ENCODE data around the gene ASF1B.

ASF1B gene

GRCh38 chr19:14160017-14160703 is 23.8 kb upstream of the ASF1B start:
- TF ChIP-seq, protein P1, sequence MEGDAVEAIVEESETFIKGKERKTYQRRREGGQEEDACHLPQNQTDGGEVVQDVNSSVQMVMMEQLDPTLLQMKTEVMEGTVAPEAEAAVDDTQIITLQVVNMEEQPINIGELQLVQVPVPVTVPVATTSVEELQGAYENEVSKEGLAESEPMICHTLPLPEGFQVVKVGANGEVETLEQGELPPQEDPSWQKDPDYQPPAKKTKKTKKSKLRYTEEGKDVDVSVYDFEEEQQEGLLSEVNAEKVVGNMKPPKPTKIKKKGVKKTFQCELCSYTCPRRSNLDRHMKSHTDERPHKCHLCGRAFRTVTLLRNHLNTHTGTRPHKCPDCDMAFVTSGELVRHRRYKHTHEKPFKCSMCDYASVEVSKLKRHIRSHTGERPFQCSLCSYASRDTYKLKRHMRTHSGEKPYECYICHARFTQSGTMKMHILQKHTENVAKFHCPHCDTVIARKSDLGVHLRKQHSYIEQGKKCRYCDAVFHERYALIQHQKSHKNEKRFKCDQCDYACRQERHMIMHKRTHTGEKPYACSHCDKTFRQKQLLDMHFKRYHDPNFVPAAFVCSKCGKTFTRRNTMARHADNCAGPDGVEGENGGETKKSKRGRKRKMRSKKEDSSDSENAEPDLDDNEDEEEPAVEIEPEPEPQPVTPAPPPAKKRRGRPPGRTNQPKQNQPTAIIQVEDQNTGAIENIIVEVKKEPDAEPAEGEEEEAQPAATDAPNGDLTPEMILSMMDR (IDR thresholded peaks at IDR 0.05; ENCODE audit: low read depth, low read length, missing control alignments) = no peak
- DNase-seq (ENCODE audit: extremely low read depth, low read depth) = no peak
- no peak overlapping the region for H3K4me3 ChIP-seq (replicated peaks; ENCODE audit: low read depth, low read length)

DNA sequence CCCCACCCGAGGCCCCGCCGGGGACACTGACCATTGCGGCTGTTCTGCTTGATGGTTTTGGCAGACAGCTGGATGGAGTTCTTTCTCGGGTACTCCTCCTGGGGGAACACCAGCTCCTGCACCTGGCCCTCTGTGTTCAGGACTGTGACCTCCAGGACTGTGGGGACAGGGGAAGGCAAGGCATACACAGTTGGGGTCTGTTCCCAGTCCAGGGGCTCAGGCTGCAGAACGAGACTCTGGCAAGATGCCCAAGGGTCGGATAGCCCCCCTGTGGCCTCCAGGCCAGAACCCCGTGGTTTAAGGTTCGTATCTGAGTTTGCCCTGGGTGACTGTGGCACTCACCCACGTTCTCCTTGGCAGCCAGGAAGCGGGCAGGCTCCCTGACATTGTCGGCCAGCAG is 22.7 kb upstream of the ASF1B start:
- TF ChIP-seq, protein P1 (IDR thresholded peaks at IDR 0.05; ENCODE audit: low read depth, low read length, missing control alignments) = no peak
- no peak overlapping the region for H3K4me3 ChIP-seq (replicated peaks; ENCODE audit: low read depth, low read length)
- no peak for DNase-seq (ENCODE audit: extremely low read depth, low read depth)

- DNase-seq (ENCODE audit: extremely low read depth, low read depth) = no peak
- no peak overlapping the region for H3K4me3 ChIP-seq (replicated peaks; ENCODE audit: low read depth, low read length)
- TF ChIP-seq, protein P1 (IDR thresholded peaks at IDR 0.05; ENCODE audit: low read depth, low read length, missing control alignments) = no peak
Observed at GRCh38 chr19:14158276-14159023, 22.1 kb upstream of the ASF1B start.

GRCh38 chr19:14156971-14157717 is 20.8 kb upstream of the ASF1B start:
- DNase-seq (ENCODE audit: extremely low read depth, low read depth) = no peak
- TF ChIP-seq, protein P1 (IDR thresholded peaks at IDR 0.05; ENCODE audit: low read depth, low read length, missing control alignments) = no peak

GRCh38 chr19:14156122-14156521 is 19.7 kb upstream of the ASF1B start:
- TF ChIP-seq, protein P1 (IDR thresholded peaks at IDR 0.05; ENCODE audit: low read depth, low read length, missing control alignments) = no peak
- DNase-seq (ENCODE audit: extremely low read depth, low read depth) = no peak
- H3K4me3 ChIP-seq (replicated peaks; ENCODE audit: low read depth, low read length) = no peak overlapping the region

More at GRCh38 chr19:14156971-14157717, 20.8 kb upstream of the ASF1B start:
- H3K4me3 ChIP-seq (replicated peaks; ENCODE audit: low read depth, low read length) = no peak overlapping the region

DNA sequence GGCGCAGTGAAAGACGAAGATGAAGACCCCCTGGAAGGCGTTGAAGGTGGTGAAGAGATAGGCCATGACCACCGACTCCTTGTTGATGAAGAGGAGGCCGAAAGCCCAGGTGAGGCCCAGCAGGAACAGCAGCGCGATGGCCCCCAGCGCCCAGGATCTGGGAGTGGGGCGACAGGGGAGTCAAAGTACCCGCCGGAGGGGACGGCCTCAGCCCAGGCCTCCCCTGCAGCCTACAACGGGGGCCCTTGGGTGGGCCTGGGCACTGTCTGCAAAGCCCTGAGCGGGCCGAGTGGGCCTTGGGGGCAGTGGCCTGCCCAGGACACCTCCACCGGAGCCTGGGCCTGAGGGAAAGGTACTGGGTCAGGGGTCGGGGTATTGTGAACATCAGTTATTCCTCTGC is 19.0 kb upstream of the ASF1B start:
- TF ChIP-seq, protein P1 (IDR thresholded peaks at IDR 0.05; ENCODE audit: low read depth, low read length, missing control alignments) = no peak
- H3K4me3 ChIP-seq (replicated peaks; ENCODE audit: low read depth, low read length) = no peak overlapping the region
- no peak for DNase-seq (ENCODE audit: extremely low read depth, low read depth)

Data from HFF-Myc (cell line).